Right ventricle myocardium inferior (tissue), 1 donor: ENCODE results near the gene FGF1. TPM values are rescaled to one million over a fixed set of nuclear protein-coding genes. Genes with fewer than 3 reads are reported as not detected.
A peak's percentile ranks its signal among the peaks of the same experiment; 100 is the strongest.
"Not testable (repeated sequence)": the region's sequence is repeated elsewhere in the genome, so short reads cannot be mapped to it uniquely, and the experiment has no call there.

Source experiments
- ATAC-seq: fragments of 200-7000 bp; cut with Tn5 transposase; one replicate; pipeline ENCODE4 v1.9.1; 2020; ENCODE audit warnings: mild to moderate bottlenecking, moderate library complexity
- DNase-seq: peaks from one replicate; pipeline ENCODE4 v3.0.0; 2021; ENCODE audit errors: missing footprints
- intact Hi-C: fragments of 100-400 bp; cut with DNase I; formaldehyde crosslinking; loops from one replicate; pipeline ENCODE4 v1.11.0; 2022
- total RNA-seq: library from RNA; stranded (reverse); fragmentation: NEBNext Ultra II Directional; extraction: Animal tissue kit (Norgen Biotek cat#: 25700); gene quantifications from one replicate; pipeline ENCODE4 v1.2.1, GENCODE V29; 2021
- donor health status: DM: no; HTN: yes; CAD: no; lungs with severe emphysema.

The FGF1 gene
- total RNA-seq, 1 donor from 2014 or later: 57.0 TPM

DNA sequence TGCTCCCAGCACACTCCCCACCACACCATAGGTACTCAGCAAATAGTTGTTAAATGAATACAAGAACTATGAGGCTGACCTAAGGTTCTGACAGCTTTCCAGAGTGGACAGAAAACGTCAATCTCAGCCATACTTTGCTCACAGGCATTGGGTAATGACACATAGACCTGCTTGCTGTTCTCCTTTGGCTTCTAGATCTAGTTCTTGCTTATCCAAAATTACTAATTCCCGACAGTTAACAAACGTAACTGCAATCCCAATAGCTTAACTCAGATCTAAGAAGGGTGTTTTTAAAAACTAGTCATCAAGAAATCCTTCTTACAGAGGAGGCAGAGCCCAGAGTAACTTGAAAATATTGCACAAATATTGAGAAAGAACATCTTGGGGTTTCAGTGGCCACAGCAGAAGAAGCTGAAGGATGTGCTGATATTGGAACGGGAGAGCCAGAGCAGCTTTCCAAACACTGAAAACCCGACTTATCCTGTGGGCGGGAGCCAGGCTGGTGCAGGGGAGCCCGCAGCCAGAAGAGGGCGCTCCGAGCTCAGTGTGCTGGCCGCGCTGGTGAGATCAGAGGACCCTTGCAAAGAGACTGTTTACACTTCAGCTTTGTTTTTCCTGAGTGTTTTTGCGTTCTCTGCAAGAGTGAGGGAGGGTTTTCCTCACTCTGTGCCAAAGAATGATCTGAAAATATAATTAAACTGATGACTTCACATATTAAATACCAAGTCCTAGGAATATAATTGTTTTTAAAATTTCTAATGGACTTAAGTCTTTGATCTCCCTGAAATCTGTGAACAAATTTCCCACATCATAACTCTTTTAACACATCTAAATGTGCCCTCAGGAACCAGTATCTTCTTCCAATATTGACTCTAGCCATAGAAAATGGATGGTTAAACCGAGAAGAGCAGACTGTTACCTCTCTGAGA lies 30.3 kb downstream of the FGF1 start:
- intact Hi-C loops: loop anchor here (1.0 to 2.0 kb wide), 3 partner anchors 44 to 501 kb away; no protein-coding TSS in a partner anchor
- peak; percentile 97 for ATAC-seq
- DNase-seq: peak; percentile 93

DNA sequence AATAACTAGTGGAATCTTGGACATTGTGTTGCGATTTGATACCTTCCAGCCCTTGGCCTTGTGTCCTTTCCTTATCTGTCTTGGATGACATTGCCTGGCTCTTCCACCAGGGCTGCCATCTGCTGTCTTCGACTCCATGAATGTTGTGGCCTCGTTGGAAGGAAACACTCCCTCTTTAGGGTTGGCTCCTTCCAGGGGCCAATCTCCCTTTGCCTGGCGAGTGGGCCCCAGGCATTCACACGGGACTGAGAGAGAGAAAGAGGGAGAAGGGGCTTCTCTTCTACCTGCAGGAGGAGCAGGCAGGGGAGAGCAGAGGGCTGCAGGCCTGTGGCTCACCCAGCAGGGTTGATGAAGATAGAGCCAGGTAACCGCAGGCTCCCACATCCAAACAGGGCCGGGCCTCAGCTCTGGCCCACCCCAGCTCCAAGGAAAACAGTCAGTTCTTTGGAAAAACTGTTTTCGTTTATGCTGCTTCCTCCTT lies 31.3 kb downstream of the FGF1 start:
- intact Hi-C loops: loop anchor here (1.0 to 2.0 kb wide), 3 partner anchors 44 to 500 kb away; no protein-coding TSS in a partner anchor
- no peak for DNase-seq
- ATAC-seq: no peak

DNA sequence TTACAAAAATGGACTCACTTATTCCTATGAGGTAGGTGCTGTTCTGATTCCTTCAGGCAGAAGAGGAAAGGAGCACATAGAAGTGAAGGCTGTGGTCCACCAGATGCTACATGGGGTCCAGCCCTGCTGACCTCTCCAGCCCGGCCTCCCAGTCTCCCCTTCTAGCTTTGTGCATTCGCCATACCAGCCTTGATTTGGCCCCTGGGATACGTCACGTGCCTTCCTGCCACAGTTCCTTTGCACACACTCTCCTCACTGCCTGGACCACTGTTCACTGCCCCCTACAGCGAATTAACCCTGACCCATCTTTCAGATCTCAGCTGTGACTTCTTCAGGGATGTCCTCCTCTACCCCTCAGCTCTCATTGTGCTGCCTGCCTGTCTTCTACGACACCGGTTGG lies 32.6 kb downstream of the FGF1 start:
- ATAC-seq (no peak), DNase-seq (no peak)
- intact Hi-C loops: no loop called here

DNA sequence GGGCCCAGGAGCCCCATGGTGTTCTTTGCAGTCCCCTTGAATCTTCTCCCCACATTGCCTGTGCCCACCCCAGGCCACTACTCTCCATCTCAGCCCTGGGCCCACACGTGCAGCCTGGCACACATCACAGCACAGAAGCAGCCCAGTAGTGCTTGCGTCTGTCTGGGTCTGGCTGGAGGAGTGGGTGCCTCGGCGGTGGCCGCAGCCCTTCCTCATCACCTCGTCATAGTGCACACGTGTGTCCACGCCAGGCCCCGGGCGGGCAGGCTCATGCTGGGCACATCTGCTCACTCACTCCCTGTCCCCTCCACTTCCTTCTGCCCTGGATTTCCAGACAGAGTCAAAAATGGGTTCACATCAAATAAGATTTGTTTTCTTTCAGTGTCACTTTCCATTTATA lies 33.3 kb downstream of the FGF1 start:
- no peak for ATAC-seq
- intact Hi-C loops: no loop called here
- DNase-seq: no peak

DNA sequence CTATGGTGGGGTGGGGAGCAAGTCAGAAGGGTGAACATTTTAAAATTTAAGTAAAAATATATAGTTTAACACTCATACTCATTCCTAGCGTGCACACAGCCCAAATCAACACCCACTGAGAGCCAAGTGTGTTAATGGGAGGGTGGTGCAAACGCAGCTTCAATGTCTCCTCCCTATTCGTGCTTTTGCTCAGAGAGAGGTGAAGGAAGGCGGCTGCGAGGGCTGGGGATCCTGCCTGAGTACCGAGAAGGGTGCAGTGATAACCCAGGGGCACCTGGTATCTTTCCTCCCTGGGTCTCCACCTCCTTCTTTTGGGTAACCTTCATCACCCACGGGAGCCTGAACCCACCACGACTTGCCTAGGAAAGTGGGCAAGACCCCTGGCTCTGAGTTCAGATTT lies 35.0 kb downstream of the FGF1 start:
- DNase-seq (no peak), ATAC-seq (no peak)

DNA sequence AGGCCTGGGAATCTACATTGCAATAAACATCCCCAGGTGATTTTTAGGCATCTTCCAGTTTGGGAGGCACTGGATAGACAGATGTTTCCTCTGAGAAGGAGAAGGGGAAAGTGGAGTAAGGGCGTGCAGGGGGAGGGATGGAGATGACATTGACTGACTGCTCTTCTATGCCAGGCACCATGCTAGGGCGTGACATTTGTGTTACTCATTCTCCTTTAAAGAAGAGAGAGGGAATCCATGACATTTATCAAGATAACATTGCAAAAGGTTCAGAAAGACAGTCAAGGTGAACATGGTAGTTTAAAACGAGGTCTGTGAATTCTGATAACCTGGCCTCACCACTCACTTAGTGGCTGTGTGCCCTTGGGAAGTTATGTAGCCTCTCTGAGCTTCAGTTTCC lies 35.8 kb downstream of the FGF1 start:
- intact Hi-C loops: no loop called here
- ATAC-seq (no peak), DNase-seq (no peak)

More for the DNA sequence above, 35.0 kb downstream of the FGF1 start:
- intact Hi-C loops: no loop called here

DNA sequence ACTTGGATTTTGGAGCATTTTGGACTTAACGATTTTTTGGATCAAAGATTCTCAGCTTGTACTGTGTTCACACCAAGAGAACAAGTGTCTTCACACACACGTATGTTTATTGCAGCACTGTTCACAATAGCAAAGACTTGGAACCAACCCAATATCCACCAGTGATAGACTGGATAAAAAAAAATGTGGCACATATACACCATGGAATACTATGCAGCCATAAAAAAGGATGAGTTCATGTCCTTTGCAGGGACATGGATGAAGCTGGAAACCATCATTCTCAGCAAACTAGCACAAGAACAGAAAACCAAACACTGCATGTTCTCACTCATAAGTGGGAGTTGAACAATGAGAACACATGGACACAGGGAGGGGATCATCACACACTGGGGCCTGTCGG lies 37.8 kb downstream of the FGF1 start:
- ATAC-seq, DNase-seq, intact Hi-C loops: not testable (repeated sequence)

DNA sequence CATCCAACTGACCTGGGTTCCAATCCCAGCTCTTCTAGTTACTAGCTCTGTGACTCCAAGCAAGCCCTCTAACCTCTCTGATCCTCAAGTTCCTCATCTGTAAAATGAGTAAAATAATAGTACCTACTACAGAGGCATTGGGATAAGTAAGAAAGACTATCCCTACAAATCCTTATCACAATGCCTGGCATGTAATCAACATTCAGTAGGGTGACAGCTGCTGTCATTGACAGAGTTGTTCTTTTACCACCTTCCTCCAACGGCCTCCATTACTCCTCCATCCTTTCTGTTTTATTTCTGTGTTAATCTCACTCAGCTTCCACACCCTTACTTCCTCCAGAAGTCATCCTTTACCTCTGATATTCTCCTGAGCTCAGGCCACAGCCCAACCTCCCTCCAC lies 40.4 kb downstream of the FGF1 start:
- intact Hi-C loops: no loop called here
- DNase-seq: no peak
- no peak for ATAC-seq

DNA sequence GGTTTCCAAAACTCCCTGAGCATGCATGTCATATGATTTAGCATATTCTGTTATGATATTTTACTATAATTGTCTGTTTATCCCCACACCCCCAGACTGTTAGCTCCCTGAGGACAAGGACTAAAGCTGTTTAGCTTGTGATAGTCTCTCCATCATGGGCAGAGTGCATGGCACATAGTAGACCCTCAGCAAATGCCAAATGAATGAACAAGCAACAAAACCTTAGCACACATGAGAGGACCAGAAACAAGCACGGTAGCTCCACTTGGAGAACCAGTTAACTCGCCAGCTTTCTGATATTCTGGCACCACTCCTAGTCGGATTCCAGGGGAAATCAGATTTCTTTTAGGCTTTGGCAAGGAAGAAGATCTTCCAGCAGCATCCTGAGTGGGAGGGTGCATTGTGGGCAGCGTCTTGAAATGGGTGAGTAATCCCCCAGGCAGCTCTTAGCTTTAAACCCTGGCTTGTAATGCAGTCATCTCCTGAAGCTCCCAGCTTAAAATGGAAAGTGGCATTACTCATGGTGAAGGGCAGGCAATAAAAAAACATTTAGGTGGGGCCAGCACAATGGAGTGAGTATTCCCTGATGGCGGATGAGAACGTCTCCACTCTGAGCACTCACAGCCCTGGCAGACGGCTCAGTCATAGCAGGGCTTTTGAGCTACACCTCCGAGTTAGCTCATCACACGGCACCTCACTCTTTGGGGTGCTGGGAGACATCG lies 41.1 kb downstream of the FGF1 start:
- intact Hi-C loops: no loop called here
- ATAC-seq (peak; percentile 46), DNase-seq (no peak)

DNA sequence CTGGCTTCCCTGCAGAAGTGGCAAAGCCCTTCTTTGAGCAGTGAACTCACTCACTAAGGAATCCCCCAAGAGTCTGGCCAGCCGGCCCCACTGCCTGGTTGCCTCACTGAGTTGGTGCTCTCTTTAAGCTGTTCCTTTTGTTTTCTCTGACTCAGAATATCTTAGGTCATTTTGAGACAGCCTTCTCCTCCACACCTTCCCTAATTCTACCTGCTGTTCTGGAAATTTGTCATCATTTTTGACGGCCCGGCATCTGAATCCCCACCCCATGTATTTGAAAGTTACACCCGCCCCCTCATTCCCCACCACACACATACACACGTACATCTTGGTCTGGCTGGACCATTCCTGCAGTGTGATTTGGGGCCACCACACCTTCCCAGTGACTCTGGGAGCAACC lies 41.8 kb downstream of the FGF1 start:
- intact Hi-C loops: no loop called here
- DNase-seq (no peak), ATAC-seq (no peak)

DNA sequence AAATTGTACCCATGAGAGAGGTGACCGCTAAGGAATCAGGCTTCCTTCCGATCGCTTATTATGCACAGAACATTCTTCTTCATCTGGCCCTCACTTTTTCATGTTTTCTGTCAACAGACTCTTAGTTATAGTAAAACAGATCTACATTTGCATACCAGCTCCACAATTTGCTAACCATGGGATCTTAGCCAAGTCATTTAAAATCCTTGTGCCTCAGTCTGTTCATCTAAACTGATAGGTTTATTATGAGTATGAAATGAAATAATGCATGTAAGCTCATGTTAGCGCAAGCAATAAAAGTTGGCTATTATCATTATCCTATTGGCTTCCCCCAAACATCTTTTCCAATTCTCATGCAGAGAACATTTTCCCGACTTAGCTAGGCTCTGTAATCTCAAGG lies 42.3 kb downstream of the FGF1 start:
- no peak for ATAC-seq
- intact Hi-C loops: no loop called here
- DNase-seq: no peak

DNA sequence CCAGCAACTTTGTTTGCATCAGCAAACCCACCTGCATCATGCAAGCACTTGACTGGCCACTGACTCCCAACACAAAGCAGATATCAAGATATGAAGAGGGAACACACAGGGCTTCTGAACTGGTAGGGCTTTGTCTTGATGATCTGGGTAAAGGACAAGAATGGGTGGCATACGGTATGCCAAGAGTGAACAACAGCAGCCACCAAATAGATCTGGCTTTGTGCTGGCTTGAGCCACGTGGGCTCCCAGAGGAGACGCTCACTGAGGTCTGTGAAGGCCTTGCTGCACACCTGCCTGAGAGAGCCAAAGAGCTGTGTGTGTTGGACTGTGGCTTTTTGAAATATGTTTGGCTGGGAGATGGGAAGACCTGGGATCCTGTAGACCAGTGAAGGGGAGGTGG lies 43.5 kb downstream of the FGF1 start:
- ATAC-seq (no peak), DNase-seq (no peak)
- intact Hi-C loops: no loop called here

DNA sequence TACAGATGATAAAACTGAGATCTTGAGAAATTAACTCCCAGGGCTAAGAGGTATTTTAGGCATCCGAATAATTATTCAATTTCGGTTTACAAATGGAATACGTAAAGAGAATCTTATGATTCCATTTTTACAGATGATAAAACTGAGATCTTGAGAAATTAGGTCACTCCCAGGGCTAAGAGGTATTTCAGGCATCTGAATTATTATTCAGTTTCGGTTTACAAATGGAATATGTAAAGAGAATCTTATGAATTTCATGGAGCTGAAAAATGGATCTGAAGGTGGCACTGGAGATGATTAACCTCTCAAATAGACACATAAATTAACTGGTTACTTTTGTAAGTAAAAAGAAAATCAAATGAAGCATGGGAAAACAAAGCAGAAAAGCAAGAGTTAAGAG lies 44.2 kb downstream of the FGF1 start:
- no peak for ATAC-seq
- intact Hi-C loops: no loop called here
- DNase-seq: no peak

DNA sequence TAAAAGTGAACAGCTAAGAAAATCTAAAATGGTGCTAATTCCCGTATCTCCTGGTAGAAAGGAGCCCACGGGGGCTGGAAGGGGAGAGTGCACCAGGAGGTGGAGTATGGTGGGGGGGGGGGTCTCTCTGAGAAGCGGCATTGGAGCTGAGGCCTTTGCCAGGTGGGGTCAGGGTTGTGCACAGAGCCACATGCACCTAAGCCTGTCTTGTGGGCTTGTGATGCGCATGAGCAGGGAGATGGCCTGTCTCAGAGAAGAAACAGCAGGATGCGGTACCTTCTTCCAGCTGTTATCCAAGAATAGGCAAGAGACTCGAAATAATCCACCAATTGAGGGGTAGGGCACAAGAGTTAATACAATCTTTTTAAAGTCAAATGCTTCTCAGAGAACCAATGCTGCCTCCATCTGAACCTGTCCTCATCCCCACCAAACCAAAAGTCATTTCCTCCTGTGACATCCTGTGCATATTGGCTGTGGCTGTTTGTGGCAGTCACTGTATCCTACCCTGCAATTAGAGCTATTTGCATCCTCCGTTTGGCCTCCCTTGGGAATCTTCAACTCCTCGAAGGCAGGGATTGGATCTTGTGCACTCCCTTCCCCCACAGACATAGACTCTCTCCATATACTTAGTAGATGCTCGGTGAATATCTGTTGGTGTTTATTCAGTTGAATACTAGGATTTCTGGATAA lies 45.4 kb downstream of the FGF1 start:
- ATAC-seq: no peak
- DNase-seq: no peak
- intact Hi-C loops: no loop called here

DNA sequence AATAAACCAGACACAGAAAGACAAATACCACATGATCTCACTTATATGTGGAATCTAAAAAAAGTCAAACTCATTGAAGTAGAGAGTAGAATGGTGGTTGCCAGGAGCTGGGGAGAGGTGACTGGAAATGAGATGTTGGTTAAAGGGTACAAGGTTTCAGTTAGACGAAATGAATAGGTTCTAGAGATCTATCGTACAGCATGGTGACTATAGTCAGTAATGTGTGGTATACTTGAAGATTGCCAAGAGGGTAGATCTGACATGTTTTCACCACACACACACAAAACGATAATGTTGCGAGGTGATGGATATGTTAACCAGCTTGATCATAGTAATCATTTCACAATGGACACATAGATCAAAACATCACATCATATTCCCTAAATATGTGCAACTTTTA lies 46.4 kb downstream of the FGF1 start:
- ATAC-seq (no peak), DNase-seq (no peak)
- intact Hi-C loops: no loop called here

DNA sequence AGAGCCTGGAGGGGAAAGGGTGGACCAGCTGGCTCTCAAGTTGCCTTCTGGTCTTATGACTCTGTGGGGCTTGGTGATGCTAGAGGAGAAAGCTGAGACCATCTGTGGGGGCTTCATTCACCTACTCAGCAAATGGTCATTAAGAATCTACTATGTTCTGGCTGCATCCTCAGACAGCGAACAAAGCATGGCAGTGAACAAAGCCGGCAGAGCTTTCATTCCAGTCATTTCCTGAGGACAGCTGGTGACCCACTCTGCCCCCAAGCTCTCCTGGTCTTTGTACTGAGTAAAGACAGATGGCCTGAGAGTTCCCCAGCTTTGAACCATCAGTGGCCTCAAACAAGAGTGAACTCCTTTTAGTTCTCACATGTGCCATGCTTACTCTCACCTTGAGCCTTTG lies 48.0 kb downstream of the FGF1 start:
- intact Hi-C loops: no loop called here
- DNase-seq (no peak), ATAC-seq (no peak)

DNA sequence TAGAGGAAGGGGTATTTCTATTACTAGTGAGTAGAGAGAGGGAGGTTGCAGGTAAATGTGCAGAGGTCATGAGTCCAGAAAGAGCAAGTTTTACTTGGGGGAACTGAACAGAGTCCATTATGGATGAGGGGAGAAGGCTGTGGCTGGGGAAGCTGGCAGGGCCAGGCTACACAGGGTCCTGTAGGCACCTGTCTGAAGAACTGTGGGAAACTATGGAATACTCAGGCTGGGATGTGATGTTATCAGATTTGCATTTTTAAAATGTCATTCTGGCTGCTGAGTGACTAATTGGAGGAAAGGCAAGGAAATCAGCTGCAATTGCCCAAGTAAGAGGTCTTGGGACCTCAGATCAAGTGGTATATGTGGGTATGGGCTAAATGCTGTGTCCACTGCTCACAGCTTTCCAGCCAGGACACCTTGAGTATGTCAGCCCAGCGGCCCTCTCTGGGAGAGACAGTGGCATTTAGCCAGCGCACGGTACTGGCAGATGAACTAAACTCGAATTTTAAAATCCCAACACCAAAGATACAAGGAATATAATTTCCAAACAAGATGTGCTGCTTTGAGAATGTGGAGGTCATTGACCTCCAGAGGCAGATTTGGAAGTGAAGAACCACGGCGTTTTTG lies 49.1 kb downstream of the FGF1 start:
- intact Hi-C loops: no loop called here
- DNase-seq: no peak
- ATAC-seq: no peak

DNA sequence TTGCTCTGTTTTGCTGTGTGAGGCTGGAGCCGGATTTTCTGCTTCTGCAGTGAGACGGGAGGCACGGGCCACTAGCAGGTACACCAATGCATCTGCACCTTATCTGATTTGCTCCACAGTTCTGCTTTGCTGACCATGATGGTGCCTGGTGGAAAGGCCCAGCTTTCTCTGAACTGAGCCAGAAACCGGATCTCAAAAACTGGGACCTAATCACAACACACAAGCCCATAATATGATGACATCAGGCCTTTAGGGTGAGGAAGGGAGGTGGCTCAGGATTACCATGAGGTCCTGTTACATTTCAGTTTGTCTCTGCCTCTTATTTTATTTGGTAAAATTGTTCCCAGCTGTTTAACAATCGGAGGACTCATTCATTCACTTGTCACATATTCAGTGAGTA lies 49.8 kb downstream of the FGF1 start:
- no peak for ATAC-seq
- intact Hi-C loops: no loop called here

More for the DNA sequence above, 49.8 kb downstream of the FGF1 start:
- DNase-seq: no peak
